HG03558 (cell line): ENCODE results near the gene ADAMTSL4.

Experiments
- ATAC-seq: cut with Tn5 transposase; IDR thresholded peaks from one replicate; pipeline ENCODE4 v1.9.1; 2021; ENCODE audit warnings: moderate number of reproducible peaks; ENCODE audit not compliant: unreplicated experiment; ENCODE audit errors: extremely low read depth

The ADAMTSL4 gene

DNA sequence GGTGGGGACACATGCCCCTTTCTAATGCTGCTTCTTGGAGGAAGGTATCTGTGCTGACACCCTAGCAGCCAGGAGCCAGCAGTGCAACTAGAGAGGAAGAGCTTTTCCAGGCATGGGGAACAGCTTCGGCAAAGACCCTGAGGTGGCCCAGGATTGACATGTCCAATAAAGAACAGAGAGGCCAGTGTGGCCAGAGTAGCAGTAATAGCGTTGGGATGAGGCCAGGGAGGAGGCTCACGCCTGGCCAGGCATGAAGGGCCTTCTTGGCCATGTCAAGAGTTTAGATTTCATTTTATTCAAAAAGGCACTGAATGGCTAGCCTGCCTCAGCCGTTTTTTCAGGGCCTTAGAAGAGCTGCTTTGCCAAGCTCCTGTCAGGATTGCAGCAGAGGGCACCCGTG is 16.3 kb upstream of the ADAMTSL4 start:
- no peak for ATAC-seq

DNA sequence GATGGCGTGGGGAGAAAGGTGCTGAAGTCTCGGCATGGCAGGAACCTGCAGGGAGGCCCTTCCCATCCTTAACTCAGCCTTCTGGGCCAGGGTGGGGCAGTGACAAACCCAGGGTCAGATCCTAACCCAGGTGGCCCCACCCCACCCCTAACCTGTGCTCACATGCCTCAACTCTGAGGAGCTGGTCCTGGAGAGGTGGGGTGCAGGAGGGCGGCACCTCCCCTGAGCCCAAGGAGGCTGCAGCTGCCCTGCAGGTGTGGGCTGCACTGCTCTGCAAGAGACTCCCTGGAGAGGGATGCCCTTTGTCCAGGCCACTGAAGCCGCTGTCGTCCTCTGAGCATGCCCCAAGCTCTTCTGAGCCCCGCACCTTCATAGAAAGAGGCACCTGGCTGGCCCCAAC is 15.2 kb upstream of the ADAMTSL4 start:
- no peak for ATAC-seq

DNA sequence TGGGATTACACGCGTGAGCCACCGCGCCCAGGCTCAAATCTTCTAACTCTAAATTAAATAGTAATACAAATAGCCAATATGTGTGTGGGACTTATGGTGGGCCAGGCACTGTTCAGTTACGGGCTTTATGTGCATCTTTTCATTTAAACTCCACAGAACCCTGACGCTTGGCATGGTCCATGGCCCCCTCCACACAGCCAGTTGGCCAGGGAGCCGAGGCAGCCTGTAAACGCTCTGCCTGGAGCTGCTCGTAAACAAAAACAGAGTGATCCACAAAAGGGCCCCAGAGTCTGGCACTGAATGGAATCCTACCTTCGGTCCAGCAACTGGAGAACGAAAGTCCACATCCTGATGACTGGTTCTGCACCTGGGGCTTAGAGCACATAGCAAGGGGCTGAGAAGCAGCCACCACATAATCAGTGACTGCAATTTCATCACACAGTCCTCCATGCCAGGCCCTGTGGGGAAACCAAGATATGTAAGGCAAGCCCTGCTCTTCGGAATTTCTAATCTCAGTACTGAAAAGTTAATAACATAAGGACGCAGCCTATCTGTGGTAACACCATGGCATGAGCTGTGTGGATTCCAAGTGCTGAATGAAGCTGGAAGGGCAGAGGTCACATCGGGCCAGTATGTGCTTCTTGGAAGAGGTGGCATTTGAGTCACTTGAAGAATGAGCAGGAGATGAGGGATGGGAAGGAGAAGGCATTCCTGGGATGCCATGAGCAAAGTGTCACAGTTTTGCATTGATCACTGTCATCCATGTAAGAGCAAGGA is 13.5 kb upstream of the ADAMTSL4 start:
- ATAC-seq: no peak

DNA sequence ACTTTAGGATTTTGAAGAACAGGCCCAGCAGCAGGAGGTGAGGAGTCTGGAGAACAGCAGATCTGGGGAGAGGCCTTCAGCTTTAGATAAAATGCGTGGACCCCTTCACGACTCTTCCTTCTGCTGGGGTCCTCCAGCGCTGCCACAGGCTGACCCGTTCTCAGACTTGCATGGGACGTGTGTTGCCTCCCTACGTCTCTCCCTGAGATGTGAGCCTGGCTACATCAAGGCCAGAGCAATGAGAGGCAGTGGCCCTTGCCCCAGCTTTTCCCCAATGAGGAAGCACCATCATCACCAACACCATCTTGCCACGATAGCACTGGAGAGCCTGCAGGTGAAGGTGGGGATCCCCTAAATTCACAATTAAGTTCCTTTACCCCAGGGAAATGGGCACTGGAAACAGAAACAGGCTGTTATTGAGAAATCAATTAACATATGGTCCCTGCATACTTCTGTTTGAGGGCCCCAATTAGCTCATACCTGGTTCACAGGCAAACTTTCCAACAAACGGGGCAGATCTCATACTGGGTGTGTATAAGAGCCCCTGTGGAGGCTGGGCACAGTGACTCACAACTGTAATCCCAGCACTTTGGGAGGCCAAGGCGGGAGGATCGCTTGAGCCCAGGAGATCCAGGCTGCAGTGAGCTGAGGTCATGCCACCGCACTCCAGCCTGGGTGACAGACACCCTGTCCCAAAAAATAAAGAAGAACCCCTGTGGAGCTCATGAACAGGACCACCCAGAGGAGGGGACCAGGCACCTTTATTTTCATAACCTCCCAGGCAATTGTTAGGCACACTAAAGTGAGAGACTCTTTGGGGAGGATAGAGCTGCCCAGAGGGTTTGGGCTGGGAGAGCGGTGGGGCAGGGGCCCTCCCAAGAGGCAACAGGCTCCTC is 12.1 kb upstream of the ADAMTSL4 start:
- no peak for ATAC-seq

DNA sequence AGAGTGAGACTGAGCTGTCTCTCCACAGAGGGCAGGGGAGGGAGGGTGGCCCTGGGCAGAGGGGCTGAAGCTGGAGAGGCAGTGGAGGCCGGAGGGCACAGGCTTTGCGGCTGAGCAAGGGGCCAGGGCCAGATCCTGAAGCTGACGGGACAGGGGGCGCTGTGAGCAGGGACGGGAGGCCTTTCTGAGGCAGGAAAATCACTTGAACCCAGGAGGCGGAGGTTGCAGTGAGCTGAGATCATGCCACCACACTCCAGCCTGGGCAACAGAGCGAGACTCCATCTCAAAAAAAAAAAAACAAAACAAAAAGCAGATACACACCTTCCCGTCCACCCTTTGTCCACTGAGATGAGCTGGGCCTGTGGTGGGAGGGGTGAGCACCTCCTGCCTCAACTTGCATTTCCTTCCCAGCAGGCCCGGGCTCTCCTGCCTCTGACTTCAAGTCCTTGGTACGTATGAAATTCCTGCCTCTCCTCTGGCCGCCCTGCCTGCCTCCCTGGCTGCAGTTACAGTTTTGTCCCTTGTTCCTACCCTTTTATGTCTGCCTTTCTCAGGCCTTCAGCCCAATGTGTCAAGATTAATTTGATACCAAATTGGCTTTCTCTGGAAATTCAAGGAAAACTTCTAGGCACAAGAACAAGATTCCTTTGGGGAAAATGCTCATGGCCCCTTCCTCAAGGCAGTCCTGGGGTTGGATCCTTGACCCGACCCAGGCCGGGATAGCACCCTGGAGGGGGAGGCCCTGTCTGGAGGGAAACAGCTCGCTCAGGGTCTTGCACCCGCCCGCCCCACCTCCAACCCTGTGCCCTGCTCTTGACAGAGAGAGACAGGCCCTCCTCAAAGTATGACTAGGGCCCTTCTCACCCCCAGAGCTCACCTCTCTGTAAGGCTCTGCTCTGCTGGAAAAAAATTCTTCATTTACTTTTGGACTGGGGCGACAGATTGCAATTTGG is 11.2 kb upstream of the ADAMTSL4 start:
- ATAC-seq: no peak

DNA sequence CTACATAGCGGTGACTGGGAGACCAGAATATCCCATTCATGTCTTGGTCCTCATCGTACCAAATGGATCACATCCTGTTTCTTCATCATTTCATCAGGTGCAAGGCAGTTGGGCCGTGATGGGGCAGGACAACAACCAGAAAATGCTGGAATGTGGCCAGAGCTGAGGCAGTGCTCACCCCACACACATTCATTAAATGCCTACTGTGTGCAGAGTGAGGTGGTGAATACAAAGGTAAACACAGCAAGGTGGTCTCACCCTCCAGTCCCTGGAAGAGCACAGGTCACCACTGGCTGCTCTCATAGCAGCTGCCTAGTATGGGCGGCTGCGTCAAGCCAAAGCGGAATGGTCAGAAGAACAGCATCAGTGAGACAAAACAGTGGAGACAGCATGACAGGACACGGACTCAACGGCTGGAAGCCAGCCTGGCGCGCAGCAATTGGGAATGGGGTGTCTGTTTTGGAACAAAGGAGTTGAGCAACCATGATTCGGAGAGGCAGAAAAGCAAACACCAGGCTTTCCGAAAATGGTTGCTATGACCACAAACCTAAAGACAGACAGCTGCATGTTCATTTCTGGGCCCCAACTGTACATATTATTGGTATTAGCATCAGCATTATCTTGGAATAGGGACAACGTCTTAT is 5.6 kb upstream of the ADAMTSL4 start:
- no peak for ATAC-seq

DNA sequence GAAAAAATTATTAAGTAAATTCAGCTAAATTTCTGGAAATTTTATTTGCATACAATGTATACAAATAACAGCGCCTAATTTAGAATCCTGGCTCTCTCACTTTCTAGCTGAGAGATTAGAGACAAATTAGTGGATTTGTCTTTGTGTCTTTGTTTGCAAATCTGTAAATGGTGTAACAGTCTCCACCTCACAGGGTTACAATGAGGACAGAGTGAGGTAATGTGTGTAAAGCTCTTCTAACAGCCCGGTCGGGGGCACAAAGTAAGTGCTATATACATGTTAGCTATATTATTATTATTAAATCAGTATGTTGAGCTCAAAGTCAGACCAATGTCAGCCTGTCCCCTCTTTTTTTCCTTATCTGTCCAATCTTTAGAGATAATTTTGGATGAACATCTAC is 5.0 kb upstream of the ADAMTSL4 start:
- ATAC-seq: no peak

DNA sequence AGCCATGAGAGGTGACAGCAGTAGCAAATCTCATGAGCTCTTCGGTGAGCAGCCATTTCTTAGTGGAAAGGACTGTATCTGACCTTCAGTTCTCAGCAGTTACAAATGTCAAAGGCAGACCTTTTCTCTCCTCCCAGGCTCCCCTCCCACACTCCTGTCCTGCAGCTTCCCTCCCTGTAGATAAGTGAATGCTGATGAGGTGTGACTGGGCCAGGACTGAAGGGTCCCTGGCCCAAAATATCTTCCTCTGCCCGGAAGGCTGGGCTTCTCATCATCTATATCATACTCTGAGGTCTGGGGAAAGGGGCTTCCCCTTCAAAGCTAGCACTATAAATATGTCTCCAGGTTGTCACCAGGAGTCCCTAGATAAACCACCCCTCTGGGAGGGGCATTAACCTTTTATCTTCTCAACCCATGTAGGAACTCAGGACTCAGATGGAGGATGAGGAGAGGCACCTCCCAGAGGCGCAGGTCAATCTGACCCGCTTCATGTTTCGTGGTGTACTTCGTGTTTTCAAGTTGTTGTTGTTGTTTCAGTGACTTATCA is 3.6 kb upstream of the ADAMTSL4 start:
- ATAC-seq: no peak

DNA sequence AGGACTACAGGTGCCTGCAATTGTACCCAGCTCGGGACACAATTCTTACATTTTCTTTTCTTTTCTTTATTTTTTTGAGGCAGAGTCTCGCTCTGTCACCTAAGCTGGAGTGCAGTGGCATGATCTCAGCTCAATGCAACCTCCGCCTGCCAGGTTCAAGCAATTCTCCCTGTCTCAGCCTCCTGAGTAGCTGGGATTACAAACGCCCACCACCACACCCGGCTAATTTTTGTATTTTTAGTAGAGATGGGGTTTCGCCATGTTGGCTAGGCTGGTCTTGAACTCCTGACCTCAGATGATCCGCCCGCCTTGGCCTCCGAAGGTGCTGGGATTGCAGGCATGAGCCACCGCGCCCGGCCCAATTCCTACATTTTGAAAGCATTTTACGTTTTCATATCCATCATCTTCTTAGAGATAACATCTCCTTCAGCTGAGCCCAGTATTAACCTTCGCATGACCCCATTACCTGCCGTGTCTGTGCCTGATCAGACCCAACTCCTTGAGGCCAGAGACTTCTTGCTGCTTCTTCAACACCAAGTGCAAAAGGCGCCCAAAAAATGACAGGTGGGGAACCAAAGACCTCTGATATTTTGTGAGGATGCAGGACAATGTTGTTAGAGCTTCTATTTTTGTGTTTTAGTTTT is 2.8 kb upstream of the ADAMTSL4 start:
- ATAC-seq: no peak

DNA sequence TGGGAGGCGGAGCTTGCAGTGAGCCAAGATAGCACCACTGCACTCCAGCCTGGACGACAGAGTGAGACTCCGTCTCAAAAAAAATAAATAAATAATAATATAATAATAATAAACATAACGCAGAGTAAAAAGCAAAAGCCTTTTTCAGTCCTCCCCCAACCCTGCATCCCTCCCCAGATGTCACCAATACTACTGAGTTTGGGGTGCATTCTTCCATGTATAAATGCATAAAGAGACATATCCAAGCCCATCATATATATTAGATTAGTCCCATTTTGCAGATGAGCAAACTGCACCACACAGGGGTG is 930 bp upstream of the ADAMTSL4 start:
- ATAC-seq: no peak

DNA sequence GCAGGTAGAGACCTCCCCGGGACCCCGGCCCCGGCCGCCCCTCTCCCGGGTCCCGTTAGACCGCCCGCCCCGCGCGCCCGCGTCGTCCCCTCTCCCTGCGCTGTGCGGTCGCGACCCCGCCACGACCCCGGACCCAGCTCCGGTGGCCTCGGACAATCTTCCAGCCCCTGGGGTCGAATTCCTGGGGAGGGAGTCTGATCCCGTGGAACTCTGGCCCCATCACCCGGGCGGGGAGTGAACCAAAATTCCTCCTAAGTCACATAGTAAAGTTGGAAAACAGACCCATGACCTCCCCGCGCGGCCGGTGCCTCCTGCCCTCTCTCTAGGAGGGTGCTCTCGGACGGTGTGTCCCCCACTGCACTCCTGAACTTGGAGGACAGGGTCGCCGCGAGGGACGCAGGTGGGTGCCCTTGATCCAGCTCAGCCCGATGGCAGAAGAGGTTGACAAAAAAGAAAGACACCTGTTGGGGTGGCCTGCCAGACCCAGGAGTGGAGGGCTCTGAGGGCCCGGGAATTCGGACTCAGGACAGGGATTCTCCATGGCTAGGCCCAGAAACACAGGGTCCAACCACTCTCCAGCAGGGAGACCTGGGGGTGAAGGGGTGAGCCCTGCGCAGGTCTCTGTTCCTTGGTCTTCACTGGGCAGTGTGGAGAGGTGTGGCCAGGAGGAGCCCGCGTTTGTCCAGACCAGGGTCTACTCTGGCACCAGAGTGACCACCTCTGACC is 451 bp downstream of the ADAMTSL4 start:
- no peak for ATAC-seq

DNA sequence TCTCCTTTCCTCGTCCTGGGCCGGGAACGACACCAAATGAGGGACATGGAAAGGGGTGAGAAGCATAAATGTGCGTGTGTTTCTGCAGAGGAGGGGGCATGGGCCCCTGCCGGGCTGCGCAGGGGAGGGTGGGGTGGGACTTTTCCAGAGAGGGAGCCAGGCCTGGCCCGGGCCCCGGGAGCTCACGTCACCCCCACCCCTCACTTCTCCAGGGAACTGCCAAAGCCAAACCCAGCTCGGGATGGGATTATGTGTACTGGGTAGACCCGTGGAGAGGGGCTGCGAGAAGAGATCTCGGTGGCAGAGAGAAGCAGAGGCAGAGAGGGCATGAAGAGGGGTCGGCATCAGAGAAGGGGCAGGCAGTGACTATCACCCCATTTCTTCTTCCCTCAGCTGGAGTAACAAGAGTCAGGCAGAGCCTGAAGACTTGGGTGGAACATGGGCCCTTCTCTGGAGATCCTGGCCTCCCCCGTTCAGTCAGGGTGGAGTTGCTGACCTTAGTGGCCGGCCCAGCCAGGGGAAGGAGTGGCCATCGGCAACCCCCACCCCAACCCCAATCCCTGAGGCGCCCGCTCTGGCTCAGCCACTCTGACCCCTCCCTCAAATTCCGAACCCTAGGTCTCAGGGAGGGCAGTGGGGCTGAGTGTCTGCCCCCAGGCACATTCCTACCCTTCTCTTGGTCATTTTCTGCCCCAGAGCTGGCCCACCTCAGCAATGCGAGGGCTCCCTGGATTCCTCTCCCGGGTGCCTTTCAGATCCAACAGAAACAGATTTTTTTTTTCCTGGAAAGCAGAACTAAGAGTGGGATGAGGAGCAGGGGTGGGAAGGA is 1.2 kb downstream of the ADAMTSL4 start:
- no peak for ATAC-seq

DNA sequence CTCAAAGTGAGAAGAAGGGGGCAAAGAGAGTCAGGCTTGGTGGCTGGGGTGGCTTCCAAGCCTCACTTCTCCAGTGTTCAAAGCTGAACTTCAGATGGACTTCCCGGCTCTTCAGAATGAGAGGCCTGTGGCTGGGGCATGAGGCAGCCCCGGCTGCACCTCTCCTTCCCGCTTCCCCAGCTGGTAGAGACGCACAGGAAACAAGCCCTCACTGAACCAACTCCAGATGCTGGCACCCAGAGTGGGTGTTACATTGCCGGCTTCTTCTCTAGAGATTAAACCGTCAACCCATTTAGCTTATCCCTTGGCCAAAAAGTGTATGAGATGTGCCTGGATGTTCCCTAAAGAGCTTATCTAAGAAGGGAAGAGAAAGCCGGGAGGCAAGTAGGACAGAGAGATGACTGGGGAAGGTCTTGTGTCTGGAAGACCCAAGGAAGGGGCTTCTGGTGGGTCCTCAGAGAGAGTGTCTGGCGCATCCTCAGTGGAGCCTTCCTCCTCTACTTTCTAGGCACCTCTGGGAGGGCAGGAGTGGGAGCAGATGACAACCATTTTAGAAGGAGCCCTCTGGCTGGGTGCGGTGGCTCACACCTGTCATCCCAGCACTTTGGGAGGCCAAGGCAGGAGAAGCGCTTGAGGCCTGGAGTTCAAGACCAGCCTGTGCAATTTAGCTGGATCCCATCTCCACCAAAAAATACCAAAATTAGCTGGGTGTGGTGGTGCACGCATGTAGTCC is 2.0 kb downstream of the ADAMTSL4 start:
- ATAC-seq: no peak

DNA sequence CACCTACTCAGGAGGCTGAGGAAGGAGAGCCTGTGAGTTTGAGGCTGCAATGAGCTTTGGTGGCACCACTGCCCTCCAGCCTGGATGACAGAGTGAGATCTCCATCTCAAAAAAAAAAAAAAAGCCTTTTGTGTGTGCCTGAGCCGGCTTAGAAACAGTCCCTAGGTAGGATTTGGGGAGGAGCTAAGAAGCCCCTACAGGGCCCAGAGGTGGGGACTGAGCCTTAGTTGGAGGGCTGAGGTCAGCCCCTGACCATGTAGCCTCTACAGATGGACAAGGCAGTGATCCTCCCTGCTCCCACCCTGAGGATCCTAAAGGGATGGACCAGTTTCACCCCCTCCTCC is 2.5 kb downstream of the ADAMTSL4 start:
- no peak for ATAC-seq

DNA sequence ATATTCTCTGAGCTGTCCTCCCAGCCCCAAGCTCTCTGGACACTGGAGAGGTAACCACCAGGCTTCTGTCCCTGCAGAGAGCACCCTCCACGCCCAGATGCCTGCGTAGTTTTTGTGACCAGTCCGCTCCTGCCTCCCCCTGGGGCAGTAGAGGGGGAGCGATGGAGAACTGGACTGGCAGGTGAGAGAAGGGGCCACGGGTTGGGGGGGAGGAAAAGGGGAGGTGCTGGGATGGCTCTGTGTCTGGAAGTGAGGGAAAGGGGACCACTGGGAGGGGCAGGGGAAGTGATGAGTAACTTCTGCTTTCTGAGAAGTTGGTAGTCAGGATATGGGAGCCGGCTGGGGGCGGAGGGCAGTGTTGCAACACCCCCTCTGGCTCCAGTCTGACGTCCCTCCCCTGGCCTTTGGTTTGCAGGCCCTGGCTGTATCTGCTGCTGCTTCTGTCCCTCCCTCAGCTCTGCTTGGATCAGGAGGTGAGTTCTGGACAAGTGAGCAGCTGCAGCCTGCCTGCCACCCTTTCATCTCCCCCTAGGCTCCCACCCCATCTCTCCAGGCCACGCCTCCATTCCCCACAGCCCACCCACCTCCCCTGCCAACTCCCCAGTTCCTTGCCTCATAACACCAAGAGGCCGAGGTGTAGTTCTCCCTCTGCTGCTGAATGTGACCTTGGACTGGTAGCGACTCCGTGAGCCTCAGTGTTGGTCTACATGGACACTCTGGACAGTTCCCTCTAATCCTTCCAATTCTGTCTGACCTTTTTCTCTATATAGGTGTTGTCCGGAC is 3.1 kb downstream of the ADAMTSL4 start:
- no peak for ATAC-seq

DNA sequence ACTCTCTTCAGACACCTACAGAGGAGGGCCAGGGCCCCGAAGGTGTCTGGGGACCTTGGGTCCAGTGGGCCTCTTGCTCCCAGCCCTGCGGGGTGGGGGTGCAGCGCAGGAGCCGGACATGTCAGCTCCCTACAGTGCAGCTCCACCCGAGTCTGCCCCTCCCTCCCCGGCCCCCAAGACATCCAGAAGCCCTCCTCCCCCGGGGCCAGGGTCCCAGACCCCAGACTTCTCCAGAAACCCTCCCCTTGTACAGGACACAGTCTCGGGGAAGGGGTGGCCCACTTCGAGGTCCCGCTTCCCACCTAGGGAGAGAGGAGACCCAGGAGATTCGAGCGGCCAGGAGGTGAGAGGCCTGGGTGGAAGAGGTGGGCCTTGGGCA is 3.7 kb downstream of the ADAMTSL4 start:
- ATAC-seq: no peak
